Erythroblast (primary cell): ENCODE results near the gene HBE1.

Experiments used
- GATA1 ChIP-seq: IDR thresholded peaks from 2 replicates; pipeline ENCODE4 v1.6.1; 2011; ENCODE audit warnings: low read depth, mild to moderate bottlenecking, control low read depth, low read length, moderate library complexity
- POLR2A ChIP-seq: IDR thresholded peaks from 2 replicates; pipeline ENCODE4 v1.6.1; 2011; ENCODE audit warnings: mild to moderate bottlenecking, low read length

DNA sequence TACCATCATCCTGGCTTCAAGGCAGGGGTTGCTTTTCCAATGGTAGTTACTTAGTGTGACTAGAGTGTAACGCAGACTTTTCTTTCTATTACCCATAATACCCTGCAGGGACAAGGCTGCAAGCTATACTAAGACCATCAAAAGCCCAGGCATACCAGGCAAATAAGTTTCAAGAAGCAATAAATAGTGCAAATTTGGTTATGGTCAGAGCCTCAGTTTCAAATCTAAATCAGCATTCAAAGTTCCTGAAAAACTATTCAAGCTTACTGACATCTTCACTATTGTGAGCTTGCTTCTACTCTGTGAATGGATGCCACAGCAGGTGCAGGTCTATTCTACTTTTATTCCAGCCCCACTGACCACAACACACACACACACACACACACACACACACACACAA, 40.4 kb downstream of the HBE1 start:
- TF ChIP-seq POLR2A (peak; percentile 24), GATA1 (no peak)
